CD4-positive, alpha-beta memory T cell (primary cell): ENCODE results near the gene KCNA4. TPM values are rescaled to one million over a fixed set of nuclear protein-coding genes. Genes with fewer than 3 reads are reported as not detected.

ENCODE experiments used
- CTCF ChIA-PET: fragments of 350-600 bp; sonication (Branson Sonifier 250); formaldehyde crosslinking; loops from one replicate; lab custom pipeline; 2021; ENCODE audit warnings: inconsistent platforms; ENCODE audit not compliant: partially characterized antibody; lab: Charles Lee
- POLR2A ChIA-PET: fragments of 350-600 bp; sonication (Branson Sonifier 250); formaldehyde crosslinking; loops from one replicate; lab custom pipeline; 2021; ENCODE audit not compliant: partially characterized antibody; lab: Charles Lee
- DNase-seq, 5 donors: peaks; one replicate each; pipeline versions ENCODE4 v3.0.0 to v3.0.0-alpha.2; 2020 to 2022; ENCODE audit warnings: mixed read lengths in 1 of 5
- H3K27ac ChIP-seq: one replicate; pipeline ENCODE4 v1.7.0; 2013; ENCODE audit warnings: low read depth, low read length
- H3K27me3 ChIP-seq: 2 replicates; pipeline ENCODE4 v1.7.0; 2013; ENCODE audit warnings: mild to moderate bottlenecking, low read length, moderate library complexity; ENCODE audit not compliant: insufficient read depth
- H3K36me3 ChIP-seq: 2 replicates; pipeline ENCODE4 v1.7.0; 2013; ENCODE audit warnings: mild to moderate bottlenecking, low read length, moderate library complexity; ENCODE audit not compliant: insufficient read depth
- H3K4me1 ChIP-seq: 2 replicates; pipeline ENCODE4 v1.7.0; 2013; ENCODE audit warnings: mild to moderate bottlenecking, low read length, moderate library complexity; ENCODE audit not compliant: insufficient read depth
- H3K4me3 ChIP-seq, 2 donors: one replicate each; pipeline ENCODE4 v1.7.0; 2013; ENCODE audit warnings: low read length in 2 of 2, mild to moderate bottlenecking in 1 of 2
- H3K9me3 ChIP-seq, 2 donors: one replicate each; pipeline ENCODE4 v1.7.0; 2013; ENCODE audit warnings: low read length in 2 of 2, control low read depth in 1 of 2; ENCODE audit not compliant: control insufficient read depth in 1 of 2
- H3K27ac Mint-ChIP-seq, 7 donors: one replicate each; pipeline ENCODE4 v1.8.0; 2020 to 2021; ENCODE audit warnings: mixed read lengths in 7 of 7, mild to moderate bottlenecking in 6 of 7, inconsistent platforms in 3 of 7, moderate library complexity in 3 of 7
- H3K27me3 Mint-ChIP-seq, 2 donors: one replicate each; pipeline ENCODE4 v1.8.0; 2020 to 2021; ENCODE audit warnings: mixed read lengths in 2 of 2
- H3K36me3 Mint-ChIP-seq, 2 donors: one replicate each; pipeline ENCODE4 v1.8.0; 2020 to 2021; ENCODE audit warnings: mixed read lengths in 2 of 2, inconsistent platforms in 1 of 2, mild to moderate bottlenecking in 1 of 2
- H3K4me1 Mint-ChIP-seq, 4 donors: one replicate each; pipeline ENCODE4 v1.8.0; 2020 to 2021; ENCODE audit warnings: mixed read lengths in 4 of 4, mild to moderate bottlenecking in 1 of 4
- H3K4me3 Mint-ChIP-seq, 8 donors: one replicate each; pipeline ENCODE4 v1.8.0; 2020 to 2021; ENCODE audit warnings: mixed read lengths in 8 of 8, mild to moderate bottlenecking in 7 of 8, moderate library complexity in 6 of 8, inconsistent platforms in 3 of 8
- H3K9me3 Mint-ChIP-seq, 8 donors: one replicate each; pipeline ENCODE4 v1.8.0; 2020 to 2021; ENCODE audit warnings: mixed read lengths in 8 of 8, mild to moderate bottlenecking in 5 of 8, inconsistent platforms in 3 of 8, moderate library complexity in 1 of 8
- intact Hi-C: fragments of 100-400 bp; cut with micrococcal nuclease; formaldehyde crosslinking; loops from one replicate; pipeline ENCODE4 v1.15.1; 2023
- polyA plus RNA-seq, 2 donors: library from polyadenylated mRNA; unstranded; fragments of 300-500 nt; fragmentation: Illumina TruSeq; gene quantifications; one replicate each; pipeline ENCODE4 v1.2.3, GENCODE V29; 2021
- total RNA-seq, 2 experiments: library from RNA; stranded (reverse); gene quantifications; one replicate each; pipeline ENCODE4 v1.2.3, GENCODE V29; 2021

KCNA4 gene
- total and polyA plus RNA-seq, 4 experiments from 2014 or later: not detected

DNA sequence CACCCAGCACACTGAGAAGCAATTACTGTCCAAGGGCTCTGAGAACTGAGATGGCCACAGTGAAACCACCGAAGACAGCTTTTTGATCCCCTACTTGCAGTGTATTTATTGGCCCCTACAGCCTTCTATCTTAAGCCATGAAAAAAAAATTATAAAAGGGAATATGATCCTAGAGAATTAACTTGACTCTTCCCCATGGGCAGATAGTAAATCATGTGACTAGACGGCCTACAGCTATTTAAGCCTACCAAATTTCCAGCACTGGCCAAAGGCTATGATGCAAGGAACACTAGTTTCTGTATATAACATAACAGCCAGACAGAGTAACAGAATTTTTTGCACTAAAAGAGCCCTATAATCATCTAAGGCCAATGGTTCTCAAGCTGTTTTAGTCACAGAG lies 53.8 kb downstream of the KCNA4 start:
- Mint-ChIP-seq H3K27me3 (no peaks in the 10 kb centered on the region), H3K36me3 (no peaks in the 10 kb centered on the region), H3K4me3 (no peak overlapping the region), H3K27ac (no peak overlapping the region), H3K4me1 (no peaks in the 10 kb centered on the region), H3K9me3 (peaks cover 0 to 7% (median under 1%) of the 10 kb centered on the region in 8 donors)
- no peak for DNase-seq
- H3K27ac ChIP-seq: no peak overlapping the region
- intact Hi-C loops: no loop called here
- no peaks in the 10 kb centered on the region for H3K36me3 ChIP-seq
- no peaks in the 10 kb centered on the region for H3K4me1 ChIP-seq
- H3K27me3 ChIP-seq: no peaks in the 10 kb centered on the region
- no peaks in the 10 kb centered on the region for H3K9me3 ChIP-seq
- no peak overlapping the region for H3K4me3 ChIP-seq
- POLR2A ChIA-PET: no interaction called here
- CTCF ChIA-PET: no interaction called here

DNA sequence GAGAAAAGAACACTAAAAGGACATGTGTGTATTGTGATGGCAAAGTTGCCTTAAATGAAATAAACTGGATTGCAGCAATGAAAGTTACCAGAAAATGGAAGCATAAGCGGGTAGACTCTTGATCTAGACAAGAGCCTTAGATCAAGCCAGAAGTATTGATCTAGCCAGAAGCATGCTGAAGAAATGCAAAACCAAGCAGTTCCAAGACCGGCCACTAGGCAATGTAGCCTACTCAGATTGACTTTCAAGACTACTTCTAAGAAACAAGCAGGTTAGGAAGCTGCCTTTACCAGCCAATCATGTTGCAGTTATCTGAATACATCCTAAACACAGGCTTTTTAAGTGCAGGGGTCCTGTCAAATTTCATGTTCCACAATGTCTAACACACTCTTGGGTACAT lies 54.6 kb downstream of the KCNA4 start:
- H3K27me3 ChIP-seq: no peaks in the 10 kb centered on the region
- H3K36me3 ChIP-seq: no peaks in the 10 kb centered on the region
- intact Hi-C loops: no loop called here
- H3K27ac ChIP-seq: no peak overlapping the region
- H3K27ac Mint-ChIP-seq: no peak overlapping the region
- no peak overlapping the region for H3K4me3 Mint-ChIP-seq
- no peaks in the 10 kb centered on the region for H3K36me3 Mint-ChIP-seq
- DNase-seq: no peak
- peaks cover 0 to 7% (median under 1%) of the 10 kb centered on the region in 8 donors for H3K9me3 Mint-ChIP-seq
- CTCF ChIA-PET: no interaction called here
- POLR2A ChIA-PET: no interaction called here
- H3K4me1 ChIP-seq: no peaks in the 10 kb centered on the region
- H3K9me3 ChIP-seq: no peaks in the 10 kb centered on the region
- H3K27me3 Mint-ChIP-seq: no peaks in the 10 kb centered on the region
- no peak overlapping the region for H3K4me3 ChIP-seq
- H3K4me1 Mint-ChIP-seq: no peaks in the 10 kb centered on the region

Other genes with a start within 250 kb of the KCNA4 start
- not detected for gene FSHB, start 214.0 kb upstream of the KCNA4 start, total RNA-seq
- gene FSHB, start 214.0 kb upstream of the KCNA4 start, polyA plus RNA-seq: not detected